GM12865 (cell line): ENCODE results near the gene GDI2.
"Not testable (repeated sequence)": the region's sequence is repeated elsewhere in the genome, so short reads cannot be mapped to it uniquely, and the experiment has no call there.

Experiments used
- DNase-seq: peaks from one replicate; pipeline ENCODE4 v3.0.0; 2010; ENCODE audit warnings: low read depth
- H3K4me3 ChIP-seq: 2 replicates; pipeline ENCODE4 v1.5.1; 2011; ENCODE audit warnings: mild to moderate bottlenecking, low read depth, low read length, control low read depth
- CTCF ChIP-seq: IDR thresholded peaks from 2 replicates; pipeline ENCODE4 v1.5.1; 2011; ENCODE audit warnings: low read length, control low read depth, low read depth, inconsistent platforms; ENCODE audit not compliant: insufficient read depth; ENCODE audit errors: missing control alignments

GDI2 gene

GRCh38 chr10:5788969-5789368 lies 24.3 kb downstream of the GDI2 start:
- H3K4me3 ChIP-seq, result no peak overlapping the region
- no peak for TF ChIP-seq CTCF
- DNase-seq, result no peak

- no peak for DNase-seq
- H3K4me3 ChIP-seq, result no peak overlapping the region
- TF ChIP-seq CTCF, result no peak
These were observed 29.9 kb downstream of the GDI2 start for GRCh38 chr10:5783300-5783699.

GRCh38 chr10:5782174-5782573 lies 31.1 kb downstream of the GDI2 start:
- no peak for TF ChIP-seq CTCF
- DNase-seq, result peak; percentile 28
- no peak overlapping the region for H3K4me3 ChIP-seq

- H3K4me3 ChIP-seq, result no peak overlapping the region
- no peak for DNase-seq
- TF ChIP-seq CTCF, result no peak
These were observed 33.5 kb downstream of the GDI2 start for GRCh38 chr10:5779730-5780129.

- not testable (repeated sequence) for H3K4me3 ChIP-seq
These were observed 35.5 kb downstream of the GDI2 start for GRCh38 chr10:5777758-5778157.

GRCh38 chr10:5776881-5777197 lies 36.4 kb downstream of the GDI2 start:
- DNase-seq, result no peak
- H3K4me3 ChIP-seq, result no peak overlapping the region
- no peak for TF ChIP-seq CTCF

More at GRCh38 chr10:5777758-5778157, 35.5 kb downstream of the GDI2 start:
- not testable (repeated sequence) for DNase-seq

GRCh38 chr10:5776136-5776880 lies 36.9 kb downstream of the GDI2 start:
- TF ChIP-seq CTCF, result no peak
- no peak for DNase-seq
- no peak overlapping the region for H3K4me3 ChIP-seq
